ENCODE measurements around the gene LMF2. TPM values are rescaled to one million over a fixed set of nuclear protein-coding genes. Genes with fewer than 3 reads are reported as not detected.

Gene LMF2
- total RNA-seq, 3 donors from 2014 or later (not counting 1 experiment from before 2014, with no cell fraction given), result 114 to 129 (median 122) TPM

- Histone ChIP-seq H3K36me3 (ENCODE audit: control insufficient read depth, insufficient read depth, low read length) (peaks cover 39% of the 10 kb centered on the region), H3K9me3 (ENCODE audit: control insufficient read depth, insufficient read depth, low read length) (no peaks in the 10 kb centered on the region), H3K4me1 (ENCODE audit: control insufficient read depth, insufficient read depth, low read length) (peaks cover 27% of the 10 kb centered on the region), H3K27me3 (ENCODE audit: control insufficient read depth, insufficient read depth, low read length) (no peaks in the 10 kb centered on the region), H3K27ac (ENCODE audit: low read length) (no peak overlapping the region), H3K4me3 (ENCODE audit: low read length) (no peak overlapping the region)
- DNase-seq, result no peak
- no peaks in the 10 kb centered on the region for H3K9me3 Mint-ChIP-seq
- peaks cover 21 to 24% of the 10 kb centered on the region in 2 donors for H3K4me1 Mint-ChIP-seq
- TF ChIP-seq, protein P1, sequence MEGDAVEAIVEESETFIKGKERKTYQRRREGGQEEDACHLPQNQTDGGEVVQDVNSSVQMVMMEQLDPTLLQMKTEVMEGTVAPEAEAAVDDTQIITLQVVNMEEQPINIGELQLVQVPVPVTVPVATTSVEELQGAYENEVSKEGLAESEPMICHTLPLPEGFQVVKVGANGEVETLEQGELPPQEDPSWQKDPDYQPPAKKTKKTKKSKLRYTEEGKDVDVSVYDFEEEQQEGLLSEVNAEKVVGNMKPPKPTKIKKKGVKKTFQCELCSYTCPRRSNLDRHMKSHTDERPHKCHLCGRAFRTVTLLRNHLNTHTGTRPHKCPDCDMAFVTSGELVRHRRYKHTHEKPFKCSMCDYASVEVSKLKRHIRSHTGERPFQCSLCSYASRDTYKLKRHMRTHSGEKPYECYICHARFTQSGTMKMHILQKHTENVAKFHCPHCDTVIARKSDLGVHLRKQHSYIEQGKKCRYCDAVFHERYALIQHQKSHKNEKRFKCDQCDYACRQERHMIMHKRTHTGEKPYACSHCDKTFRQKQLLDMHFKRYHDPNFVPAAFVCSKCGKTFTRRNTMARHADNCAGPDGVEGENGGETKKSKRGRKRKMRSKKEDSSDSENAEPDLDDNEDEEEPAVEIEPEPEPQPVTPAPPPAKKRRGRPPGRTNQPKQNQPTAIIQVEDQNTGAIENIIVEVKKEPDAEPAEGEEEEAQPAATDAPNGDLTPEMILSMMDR (IDR thresholded peaks at IDR 0.05), result no peak
- 96% methylated on average over 21 of the region's 22 CpGs for WGBS (ENCODE audit: insufficient coverage)
- no peak overlapping the region for H3K4me3 Mint-ChIP-seq
- H3K27ac Mint-ChIP-seq, result no peak overlapping the region
- ATAC-seq, result no peak
- intact Hi-C loops (cut with micrococcal nuclease), result no loop called here
- H3K27me3 Mint-ChIP-seq (ENCODE audit: low read depth in 2 of 2), result no peaks in the 10 kb centered on the region
- H3K36me3 Mint-ChIP-seq, result no peaks in the 10 kb centered on the region
These were observed 15.4 kb upstream of the LMF2 start for GRCh38 chr22:50522806-50523438.

DNA sequence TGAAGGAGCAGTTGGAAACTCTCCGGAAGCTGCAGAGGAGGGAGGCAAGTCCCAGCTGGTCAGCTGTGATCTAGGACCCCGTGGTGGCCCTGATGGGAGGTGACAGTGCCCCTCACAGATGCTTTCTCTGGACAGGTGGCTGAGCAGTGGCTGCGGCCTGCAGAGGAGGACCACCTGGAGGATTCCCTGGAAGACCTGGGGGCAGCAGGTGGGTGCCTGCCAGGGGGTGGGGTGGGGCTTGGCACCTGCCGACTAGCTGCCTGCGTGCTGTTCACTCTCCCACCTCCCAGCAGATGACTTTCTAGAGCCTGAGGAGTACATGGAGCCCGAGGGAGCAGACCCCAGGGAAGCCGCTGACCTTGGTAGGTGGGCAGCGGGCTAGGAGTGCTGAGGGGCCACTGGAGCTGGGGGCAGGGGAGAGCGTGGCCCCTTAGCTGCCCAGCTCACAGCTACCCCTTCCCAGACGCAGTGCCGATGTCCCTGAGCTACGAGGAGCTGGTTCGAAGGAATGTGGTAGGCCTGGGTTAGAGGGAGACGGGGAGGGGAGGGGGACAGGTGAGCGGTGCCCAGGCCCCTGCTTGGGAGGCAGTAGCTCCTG lies 14.8 kb upstream of the LMF2 start:
- H3K27me3 Mint-ChIP-seq (ENCODE audit: low read depth in 2 of 2), result no peaks in the 10 kb centered on the region
- no peaks in the 10 kb centered on the region for H3K36me3 Mint-ChIP-seq
- H3K27ac Mint-ChIP-seq, result no peak overlapping the region
- H3K9me3 Mint-ChIP-seq, result no peaks in the 10 kb centered on the region
- ATAC-seq (no peak), DNase-seq (no peak)
- peaks cover 15 to 17% of the 10 kb centered on the region in 2 donors for H3K4me1 Mint-ChIP-seq
- Histone ChIP-seq H3K27me3 (ENCODE audit: control insufficient read depth, insufficient read depth, low read length) (no peaks in the 10 kb centered on the region), H3K4me3 (ENCODE audit: low read length) (no peak overlapping the region), H3K27ac (ENCODE audit: low read length) (no peak overlapping the region), H3K9me3 (ENCODE audit: control insufficient read depth, insufficient read depth, low read length) (no peaks in the 10 kb centered on the region), H3K36me3 (ENCODE audit: control insufficient read depth, insufficient read depth, low read length) (peaks cover 45% of the 10 kb centered on the region), H3K4me1 (ENCODE audit: control insufficient read depth, insufficient read depth, low read length) (peaks cover 21% of the 10 kb centered on the region)
- 95% methylated on average over 15 of the region's 15 CpGs for WGBS (ENCODE audit: insufficient coverage)
- intact Hi-C loops (cut with micrococcal nuclease), result no loop called here
- no peak overlapping the region for H3K4me3 Mint-ChIP-seq
- TF ChIP-seq, protein P1 (IDR thresholded peaks at IDR 0.05), result no peak

GRCh38 chr22:50521710-50522109 lies 14.2 kb upstream of the LMF2 start:
- no peak for ATAC-seq
- TF ChIP-seq, protein P1 (IDR thresholded peaks at IDR 0.05), result no peak
- Mint-ChIP-seq H3K4me3 (no peak overlapping the region), H3K27me3 (ENCODE audit: low read depth in 2 of 2) (no peaks in the 10 kb centered on the region), H3K36me3 (no peaks in the 10 kb centered on the region), H3K9me3 (no peaks in the 10 kb centered on the region), H3K27ac (no peak overlapping the region), H3K4me1 (peaks cover 11% of the 10 kb centered on the region in 2 donors)
- intact Hi-C loops (cut with micrococcal nuclease), result no loop called here
- Histone ChIP-seq H3K4me1 (ENCODE audit: control insufficient read depth, insufficient read depth, low read length) (peaks cover 15% of the 10 kb centered on the region), H3K27ac (ENCODE audit: low read length) (no peak overlapping the region), H3K4me3 (ENCODE audit: low read length) (no peak overlapping the region), H3K27me3 (ENCODE audit: control insufficient read depth, insufficient read depth, low read length) (no peaks in the 10 kb centered on the region), H3K36me3 (ENCODE audit: control insufficient read depth, insufficient read depth, low read length) (peaks cover 51% of the 10 kb centered on the region), H3K9me3 (ENCODE audit: control insufficient read depth, insufficient read depth, low read length) (no peaks in the 10 kb centered on the region)
- 96% methylated on average over 10 of the region's 10 CpGs for WGBS (ENCODE audit: insufficient coverage)
- no peak for DNase-seq

All from natural killer cell (primary cell).